Activated naive CD8-positive, alpha-beta T cell treated with anti-CD3 and anti-CD28 coated beads, Interleukin-2, amount 50 U/mL, for 24 hours (primary cell): ENCODE measurements around the gene DLGAP4.
A peak's percentile ranks its signal among the peaks of the same experiment; 100 is the strongest.
"Not testable (repeated sequence)": the region's sequence is repeated elsewhere in the genome, so short reads cannot be mapped to it uniquely, and the experiment has no call there.

Experiments used
- ATAC-seq: fragments of 150-1000 bp; cut with Tn5 transposase; one replicate; pipeline ENCODE4 v1.10.0; 2021
- DNase-seq: peaks from one replicate; pipeline ENCODE4 v3.0.0; 2021
- H3K27ac Mint-ChIP-seq: one replicate; pipeline ENCODE4 v1.8.0; 2021; ENCODE audit warnings: mild to moderate bottlenecking, mixed read lengths
- H3K27me3 Mint-ChIP-seq: one replicate; pipeline ENCODE4 v1.8.0; 2021; ENCODE audit warnings: mixed read lengths
- H3K36me3 Mint-ChIP-seq: one replicate; pipeline ENCODE4 v1.8.0; 2021; ENCODE audit warnings: low read depth, mixed read lengths
- H3K4me1 Mint-ChIP-seq: one replicate; pipeline ENCODE4 v1.8.0; 2021; ENCODE audit warnings: mixed read lengths
- H3K4me3 Mint-ChIP-seq: one replicate; pipeline ENCODE4 v1.8.0; 2021; ENCODE audit warnings: mild to moderate bottlenecking, moderate library complexity, mixed read lengths
- H3K9me3 Mint-ChIP-seq: one replicate; pipeline ENCODE4 v1.8.0; 2021; ENCODE audit warnings: mixed read lengths

DLGAP4 gene

GRCh38 chr20:36499723-36500501, 193.8 kb downstream of the DLGAP4 start:
- H3K27me3 Mint-ChIP-seq: no peaks in the 10 kb centered on the region
- H3K4me3 Mint-ChIP-seq: no peak overlapping the region
- DNase-seq (no peak), ATAC-seq (no peak)
- no peaks in the 10 kb centered on the region for H3K9me3 Mint-ChIP-seq
- peaks cover 7% of the 10 kb centered on the region for H3K36me3 Mint-ChIP-seq
- peaks cover 7% of the 10 kb centered on the region for H3K4me1 Mint-ChIP-seq
- H3K27ac Mint-ChIP-seq: no peak overlapping the region

- ATAC-seq (no peak), DNase-seq (no peak)
- no peaks in the 10 kb centered on the region for H3K27me3 Mint-ChIP-seq
- H3K4me3 Mint-ChIP-seq: no peak overlapping the region
- H3K36me3 Mint-ChIP-seq: peaks cover 7% of the 10 kb centered on the region
- no peaks in the 10 kb centered on the region for H3K9me3 Mint-ChIP-seq
- H3K27ac Mint-ChIP-seq: peak overlapping the region; percentile 34
- peaks cover 7% of the 10 kb centered on the region for H3K4me1 Mint-ChIP-seq
Observed at GRCh38 chr20:36501367-36502006, 195.3 kb downstream of the DLGAP4 start.

- Mint-ChIP-seq H3K4me3 (no peak overlapping the region), H3K27me3 (no peaks in the 10 kb centered on the region), H3K36me3 (peaks cover 10% of the 10 kb centered on the region), H3K4me1 (peaks cover 7% of the 10 kb centered on the region), H3K9me3 (no peaks in the 10 kb centered on the region), H3K27ac (no peak overlapping the region)
- ATAC-seq: no peak
- DNase-seq: no peak
Observed at GRCh38 chr20:36504295-36504694, 198.2 kb downstream of the DLGAP4 start.

GRCh38 chr20:36506253-36506652, 200.1 kb downstream of the DLGAP4 start:
- H3K9me3 Mint-ChIP-seq: no peaks in the 10 kb centered on the region
- ATAC-seq: peak; percentile 43
- DNase-seq: no peak
- H3K36me3 Mint-ChIP-seq: peaks cover 5% of the 10 kb centered on the region
- peaks cover 7% of the 10 kb centered on the region for H3K4me1 Mint-ChIP-seq
- no peaks in the 10 kb centered on the region for H3K27me3 Mint-ChIP-seq
- no peak overlapping the region for H3K27ac Mint-ChIP-seq
- no peak overlapping the region for H3K4me3 Mint-ChIP-seq

- H3K27ac Mint-ChIP-seq: no peak overlapping the region
- no peaks in the 10 kb centered on the region for H3K4me1 Mint-ChIP-seq
- H3K4me3 Mint-ChIP-seq: no peak overlapping the region
- no peaks in the 10 kb centered on the region for H3K27me3 Mint-ChIP-seq
- no peaks in the 10 kb centered on the region for H3K9me3 Mint-ChIP-seq
- ATAC-seq (no peak), DNase-seq (no peak)
- peaks cover 5% of the 10 kb centered on the region for H3K36me3 Mint-ChIP-seq
Observed at GRCh38 chr20:36507746-36508145, 201.6 kb downstream of the DLGAP4 start.

GRCh38 chr20:36519012-36519719, 213.0 kb downstream of the DLGAP4 start:
- Mint-ChIP-seq H3K27ac (no peak overlapping the region), H3K4me3 (no peak overlapping the region), H3K36me3 (no peaks in the 10 kb centered on the region), H3K4me1 (peaks cover 5% of the 10 kb centered on the region), H3K27me3 (no peaks in the 10 kb centered on the region), H3K9me3 (no peaks in the 10 kb centered on the region)
- DNase-seq (no peak), ATAC-seq (peak; percentile 36)

- Mint-ChIP-seq H3K27me3 (no peaks in the 10 kb centered on the region), H3K4me1 (peaks cover 5% of the 10 kb centered on the region), H3K9me3 (no peaks in the 10 kb centered on the region), H3K27ac (peak overlapping the region; percentile 19), H3K36me3 (no peaks in the 10 kb centered on the region), H3K4me3 (no peak overlapping the region)
- DNase-seq (no peak), ATAC-seq (no peak)
Observed at GRCh38 chr20:36519944-36520343, 213.8 kb downstream of the DLGAP4 start.

- H3K36me3 Mint-ChIP-seq: peaks cover 3% of the 10 kb centered on the region
- H3K4me3 Mint-ChIP-seq: no peak overlapping the region
- H3K9me3 Mint-ChIP-seq: no peaks in the 10 kb centered on the region
- no peaks in the 10 kb centered on the region for H3K27me3 Mint-ChIP-seq
- peaks cover 5% of the 10 kb centered on the region for H3K4me1 Mint-ChIP-seq
- no peak overlapping the region for H3K27ac Mint-ChIP-seq
- ATAC-seq (no peak), DNase-seq (no peak)
Observed at GRCh38 chr20:36521526-36521925, 215.4 kb downstream of the DLGAP4 start.

- H3K27me3 Mint-ChIP-seq, H3K9me3 Mint-ChIP-seq, H3K4me3 Mint-ChIP-seq, H3K27ac Mint-ChIP-seq, H3K36me3 Mint-ChIP-seq, H3K4me1 Mint-ChIP-seq, ATAC-seq, DNase-seq: not testable (repeated sequence)
Observed at GRCh38 chr20:36522412-36522811, 216.3 kb downstream of the DLGAP4 start.

GRCh38 chr20:36523341-36523740, 217.2 kb downstream of the DLGAP4 start:
- no peaks in the 10 kb centered on the region for H3K9me3 Mint-ChIP-seq
- H3K27ac Mint-ChIP-seq: no peak overlapping the region
- H3K4me3 Mint-ChIP-seq: no peak overlapping the region
- H3K4me1 Mint-ChIP-seq: peaks cover 5% of the 10 kb centered on the region
- no peaks in the 10 kb centered on the region for H3K27me3 Mint-ChIP-seq
- DNase-seq: no peak
- ATAC-seq: no peak
- peaks cover 8% of the 10 kb centered on the region for H3K36me3 Mint-ChIP-seq

- Mint-ChIP-seq H3K4me1 (no peaks in the 10 kb centered on the region), H3K4me3 (no peak overlapping the region), H3K27ac (no peak overlapping the region), H3K27me3 (no peaks in the 10 kb centered on the region), H3K36me3 (peaks cover 8% of the 10 kb centered on the region), H3K9me3 (no peaks in the 10 kb centered on the region)
- ATAC-seq (no peak), DNase-seq (no peak)
Observed at GRCh38 chr20:36525620-36526365, 219.7 kb downstream of the DLGAP4 start.

- no peak for DNase-seq
- ATAC-seq: no peak
- Mint-ChIP-seq H3K36me3 (peaks cover 8% of the 10 kb centered on the region), H3K27ac (no peak overlapping the region), H3K4me3 (no peak overlapping the region), H3K4me1 (no peaks in the 10 kb centered on the region), H3K9me3 (no peaks in the 10 kb centered on the region), H3K27me3 (no peaks in the 10 kb centered on the region)
Observed at GRCh38 chr20:36526521-36527011, 220.4 kb downstream of the DLGAP4 start.

- DNase-seq (no peak), ATAC-seq (no peak)
- Mint-ChIP-seq H3K4me1 (no peaks in the 10 kb centered on the region), H3K27me3 (no peaks in the 10 kb centered on the region), H3K4me3 (no peak overlapping the region), H3K36me3 (peaks cover 8% of the 10 kb centered on the region), H3K9me3 (no peaks in the 10 kb centered on the region), H3K27ac (no peak overlapping the region)
Observed at GRCh38 chr20:36527331-36528125, 221.4 kb downstream of the DLGAP4 start.
